Liver (tissue), 9 donors: ENCODE data around the gene FOXA2. TPM values are rescaled to one million over a fixed set of nuclear protein-coding genes. Genes with fewer than 3 reads are reported as not detected.

ENCODE experiments used
- DNase-seq: peaks from one replicate; pipeline ENCODE4 v3.0.0-alpha.2; 2017; ENCODE audit warnings: low spot score
- H3K27ac ChIP-seq, 2 donors: one replicate each; pipeline ENCODE4 v1.7.0; 2013; ENCODE audit warnings: inconsistent platforms in 2 of 2, low read length in 2 of 2, control low read depth in 1 of 2, low read depth in 1 of 2, mild to moderate bottlenecking in 1 of 2
- H3K27me3 ChIP-seq, 4 donors: one replicate each; pipeline versions ENCODE4 v1.6.1 to v1.7.0; 2013; ENCODE audit warnings: low read length in 3 of 4, inconsistent platforms in 1 of 4, mild to moderate bottlenecking in 1 of 4, moderate library complexity in 1 of 4; ENCODE audit not compliant: control insufficient read depth in 4 of 4, insufficient read depth in 4 of 4
- H3K36me3 ChIP-seq, 4 donors: one replicate each; pipeline versions ENCODE4 v1.6.1 to v1.7.0; 2013; ENCODE audit warnings: low read length in 3 of 4, mild to moderate bottlenecking in 3 of 4, low read depth in 1 of 4, moderate library complexity in 1 of 4; ENCODE audit not compliant: control insufficient read depth in 4 of 4, insufficient read depth in 3 of 4
- H3K4me1 ChIP-seq, 4 donors: one replicate each; pipeline versions ENCODE4 v1.6.1 to v1.7.0; 2013; ENCODE audit warnings: low read length in 3 of 4, mild to moderate bottlenecking in 3 of 4, moderate library complexity in 1 of 4; ENCODE audit not compliant: control insufficient read depth in 4 of 4, insufficient read depth in 4 of 4
- H3K4me3 ChIP-seq, 3 donors: one replicate each; pipeline versions ENCODE4 v1.6.1 to v1.7.0; 2013; ENCODE audit warnings: low read length in 3 of 3, control low read depth in 1 of 3, low read depth in 1 of 3, mild to moderate bottlenecking in 1 of 3
- H3K9ac ChIP-seq, 2 donors: one replicate each; pipeline ENCODE4 v1.7.0; 2013; ENCODE audit warnings: low read length in 2 of 2, mild to moderate bottlenecking in 2 of 2, moderate library complexity in 2 of 2, control low read depth in 1 of 2, low read depth in 1 of 2
- H3K9me3 ChIP-seq, 4 donors: one replicate each; pipeline versions ENCODE4 v1.6.1 to v1.7.0; 2013; ENCODE audit warnings: low read length in 3 of 4; ENCODE audit not compliant: control insufficient read depth in 4 of 4
- CTCF ChIP-seq: fragments of 150-350 bp; IDR thresholded peaks from 2 replicates; pipeline ENCODE4 v1.5.1; 2017; ENCODE audit warnings: improper control_type of control experiment, low read depth, low read length; ENCODE audit not compliant: missing input control
- EGR1 ChIP-seq, 2 donors: IDR thresholded peaks; 2 replicates each; pipeline ENCODE4 v1.6.1; 2016 to 2018; ENCODE audit warnings: antibody characterized with exemption in 2 of 2, low read depth in 2 of 2
- FOXA2 ChIP-seq: IDR thresholded peaks from 2 replicates; pipeline ENCODE4 v1.6.1; 2016; ENCODE audit warnings: antibody characterized with exemption
- GABPA ChIP-seq, 2 donors: IDR thresholded peaks in 1 of 2; conservative IDR thresholded peaks in 1 of 2; 2 replicates each; pipeline ENCODE4 v1.6.1; 2016; ENCODE audit warnings: antibody characterized with exemption in 2 of 2, mild to moderate bottlenecking in 1 of 2, moderate library complexity in 1 of 2
- JUND ChIP-seq, 2 donors: IDR thresholded peaks; 2 replicates each; pipeline ENCODE4 v1.6.1; 2016; ENCODE audit warnings: antibody characterized with exemption in 2 of 2
- NR2F2 ChIP-seq: IDR thresholded peaks from 2 replicates; pipeline ENCODE4 v1.6.1; 2016; ENCODE audit warnings: antibody characterized with exemption
- RAD21 ChIP-seq, 2 donors: IDR thresholded peaks; 2 replicates each; pipeline ENCODE4 v1.6.1; 2016; ENCODE audit warnings: antibody characterized with exemption in 2 of 2, mild to moderate bottlenecking in 2 of 2
- REST ChIP-seq: IDR thresholded peaks from 2 replicates; pipeline ENCODE4 v1.6.1; 2016; ENCODE audit warnings: antibody characterized with exemption, mild to moderate bottlenecking
- SP1 ChIP-seq: IDR thresholded peaks from 2 replicates; pipeline ENCODE4 v1.6.1; 2018; ENCODE audit warnings: antibody characterized with exemption, mild to moderate bottlenecking
- TAF1 ChIP-seq: conservative IDR thresholded peaks from 2 replicates; pipeline ENCODE4 v1.6.1; 2016; ENCODE audit warnings: antibody characterized with exemption, mild to moderate bottlenecking
- YY1 ChIP-seq: IDR thresholded peaks from 2 replicates; pipeline ENCODE4 v1.6.1; 2016; ENCODE audit warnings: antibody characterized with exemption, mild to moderate bottlenecking
- WGBS: extraction: QIAGEN DNeasy Blood & Tissue Kit; methylation state at CpG from one replicate; pipeline ENCODE4 v1.1.7; 2013; 5-methylcytosine and 5-hydroxymethylcytosine counted together
- polyA plus RNA-seq, 2 donors: library from polyadenylated mRNA; stranded (reverse) in 1 of 2; unstranded in 1 of 2; fragments of 200-250 nt in 1 of 2; fragments of >200 nt in 1 of 2; fragmentation: Nextera tagmentation in 1 of 2; extraction: Ambion mirVana in 1 of 2; gene quantifications; one replicate each; pipeline versions ENCODE4 v1.2.1 to v1.2.3, GENCODE V29; 2013 to 2015
- total RNA-seq, 2 donors: library from RNA; depleted of rRNA; stranded (reverse); fragments of >200 nt; gene quantifications; one replicate each; pipeline ENCODE4 v1.2.3, GENCODE V29; 2014
- TF ChIP-seq, protein P1 (sequence below): IDR thresholded peaks from 2 replicates; pipeline ENCODE4 v1.6.1; 2016; ENCODE audit warnings: antibody characterized with exemption
- TF ChIP-seq, protein P2 (sequence below): IDR thresholded peaks from 2 replicates; pipeline ENCODE4 v1.6.1; 2016; ENCODE audit warnings: antibody characterized with exemption
- donor health status: healthy.
- donor health status: healthy.
- donor health status: healthy.
- donor health status: healthy.
- donor health status: healthy.

FOXA2 gene
- total and polyA plus RNA-seq, 4 donors = 5.2 to 12.7 (median 11.1) TPM

- peak overlapping the region; percentile 83 to 99 for H3K9ac ChIP-seq
- H3K36me3 ChIP-seq = no peaks in the 10 kb centered on the region
- H3K4me1 ChIP-seq = peaks cover under 1 to 69% (median 60%) of the 10 kb centered on the region in 4 donors
- peak overlapping the region; percentile 74 to 92 (median 81) for H3K4me3 ChIP-seq
- WGBS = 12% methylated on average over 48 of the region's 48 CpGs
- TF ChIP-seq YY1 (peak; percentile 11), GABPA (IDR thresholded peaks at IDR 0.05 in 1 of 2, conservative IDR thresholded peaks at IDR 0.05 in 1 of 2) (no peak), JUND (IDR thresholded peaks at IDR 0.05) (no peak), NR2F2 (no peak), REST (no peak)
- H3K27ac ChIP-seq = peak overlapping the region; percentile 58 to 82
- DNase-seq = no peak
- no peaks in the 10 kb centered on the region for H3K27me3 ChIP-seq
- no peaks in the 10 kb centered on the region for H3K9me3 ChIP-seq
These were observed 7.4 kb downstream of the FOXA2 start for GRCh38 chr20:22576733-22577514.

- 11% methylated on average over 12 of the region's 12 CpGs for WGBS
- Histone ChIP-seq H3K4me3 (peak overlapping the region; percentile 74 to 92 (median 81)), H3K9ac (peak overlapping the region; percentile 69 to 83), H3K36me3 (no peaks in the 10 kb centered on the region), H3K9me3 (no peaks in the 10 kb centered on the region), H3K4me1 (peaks cover 2 to 69% (median 61%) of the 10 kb centered on the region in 4 donors), H3K27me3 (no peaks in the 10 kb centered on the region), H3K27ac (peak overlapping the region; percentile 58 to 82)
- DNase-seq = no peak
- TF ChIP-seq CTCF = peak; percentile 2
- peak; percentile 30 to 45 for TF ChIP-seq RAD21 (IDR thresholded peaks at IDR 0.05)
- no peak for TF ChIP-seq JUND (IDR thresholded peaks at IDR 0.05)
These were observed 8.1 kb downstream of the FOXA2 start for GRCh38 chr20:22576273-22576672.

DNA sequence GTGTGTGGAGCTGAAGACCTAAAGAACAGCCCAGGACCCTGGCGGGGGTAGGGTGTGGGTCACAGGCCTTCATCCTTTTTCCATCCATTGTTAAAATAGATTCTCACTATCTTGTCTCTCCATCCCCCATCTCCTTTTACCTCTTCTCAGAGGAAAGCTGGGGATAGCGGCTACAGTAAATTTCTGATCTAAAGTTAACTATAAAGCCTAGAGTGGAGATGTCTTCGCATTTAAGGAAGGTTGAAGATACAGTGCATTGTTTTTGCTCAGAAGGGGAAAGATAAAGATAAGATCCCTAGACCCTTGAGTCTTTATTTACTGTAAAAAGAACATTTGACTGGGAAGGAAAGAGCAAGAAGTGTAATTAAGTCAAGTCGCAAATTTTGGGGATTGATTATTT, 8.6 kb downstream of the FOXA2 start:
- Histone ChIP-seq H3K4me3 (peak overlapping the region in 2 of 3 donors; percentile 81 to 92), H3K27me3 (no peaks in the 10 kb centered on the region), H3K4me1 (peaks cover 4 to 71% (median 64%) of the 10 kb centered on the region in 4 donors), H3K9ac (peak overlapping the region in 1 of 2 donors; percentile 58), H3K36me3 (no peaks in the 10 kb centered on the region), H3K9me3 (no peaks in the 10 kb centered on the region), H3K27ac (peak overlapping the region; percentile 58 to 82)
- 55% methylated on average over 4 of the region's 4 CpGs for WGBS
- no peak for DNase-seq
- TF ChIP-seq FOXA2 = no peak
- TF ChIP-seq, protein P1, sequence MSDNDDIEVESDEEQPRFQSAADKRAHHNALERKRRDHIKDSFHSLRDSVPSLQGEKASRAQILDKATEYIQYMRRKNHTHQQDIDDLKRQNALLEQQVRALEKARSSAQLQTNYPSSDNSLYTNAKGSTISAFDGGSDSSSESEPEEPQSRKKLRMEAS = no peak
- TF ChIP-seq RAD21 (IDR thresholded peaks at IDR 0.05) = no peak
- TF ChIP-seq, protein P2, sequence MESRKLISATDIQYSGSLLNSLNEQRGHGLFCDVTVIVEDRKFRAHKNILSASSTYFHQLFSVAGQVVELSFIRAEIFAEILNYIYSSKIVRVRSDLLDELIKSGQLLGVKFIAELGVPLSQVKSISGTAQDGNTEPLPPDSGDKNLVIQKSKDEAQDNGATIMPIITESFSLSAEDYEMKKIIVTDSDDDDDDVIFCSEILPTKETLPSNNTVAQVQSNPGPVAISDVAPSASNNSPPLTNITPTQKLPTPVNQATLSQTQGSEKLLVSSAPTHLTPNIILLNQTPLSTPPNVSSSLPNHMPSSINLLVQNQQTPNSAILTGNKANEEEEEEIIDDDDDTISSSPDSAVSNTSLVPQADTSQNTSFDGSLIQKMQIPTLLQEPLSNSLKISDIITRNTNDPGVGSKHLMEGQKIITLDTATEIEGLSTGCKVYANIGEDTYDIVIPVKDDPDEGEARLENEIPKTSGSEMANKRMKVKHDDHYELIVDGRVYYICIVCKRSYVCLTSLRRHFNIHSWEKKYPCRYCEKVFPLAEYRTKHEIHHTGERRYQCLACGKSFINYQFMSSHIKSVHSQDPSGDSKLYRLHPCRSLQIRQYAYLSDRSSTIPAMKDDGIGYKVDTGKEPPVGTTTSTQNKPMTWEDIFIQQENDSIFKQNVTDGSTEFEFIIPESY = no peak
- TF ChIP-seq TAF1 = no peak
- no peak for TF ChIP-seq NR2F2
- TF ChIP-seq JUND (IDR thresholded peaks at IDR 0.05) = no peak
- no peak for TF ChIP-seq EGR1 (IDR thresholded peaks at IDR 0.05; ENCODE audit: low read depth in 2 of 2)
- TF ChIP-seq YY1 = no peak
- TF ChIP-seq SP1 = no peak
- TF ChIP-seq GABPA (IDR thresholded peaks at IDR 0.05 in 1 of 2, conservative IDR thresholded peaks at IDR 0.05 in 1 of 2) = no peak
